ENCODE measurements around the gene SLC30A3.

SLC30A3 gene

GRCh38 chr2:27261241-27261925 is 1.5 kb downstream of the SLC30A3 start:
- no peak for DNase-seq (ENCODE audit: low read depth)

GRCh38 chr2:27258051-27258450 is 4.8 kb downstream of the SLC30A3 start:
- no peak for DNase-seq (ENCODE audit: low read depth)

GRCh38 chr2:27256855-27257454 is 5.9 kb downstream of the SLC30A3 start:
- no peak for DNase-seq (ENCODE audit: low read depth)

- no peak for DNase-seq (ENCODE audit: low read depth)
Observed at GRCh38 chr2:27255660-27256059, 7.2 kb downstream of the SLC30A3 start.

- DNase-seq (ENCODE audit: low read depth), result no peak
Observed at GRCh38 chr2:27255187-27255586, 7.7 kb downstream of the SLC30A3 start.

GRCh38 chr2:27251766-27252165 is 11.1 kb downstream of the SLC30A3 start:
- DNase-seq (ENCODE audit: low read depth), result no peak

GRCh38 chr2:27250652-27251379 is 12.0 kb downstream of the SLC30A3 start:
- no peak for DNase-seq (ENCODE audit: low read depth)

GRCh38 chr2:27249891-27250651 is 12.8 kb downstream of the SLC30A3 start:
- DNase-seq (ENCODE audit: low read depth), result no peak

- DNase-seq (ENCODE audit: low read depth), result no peak
Observed at GRCh38 chr2:27249159-27249890, 13.5 kb downstream of the SLC30A3 start.

GRCh38 chr2:27247893-27248292 is 15.0 kb downstream of the SLC30A3 start:
- no peak for DNase-seq (ENCODE audit: low read depth)

GRCh38 chr2:27245626-27246025 is 17.2 kb downstream of the SLC30A3 start:
- DNase-seq (ENCODE audit: low read depth), result no peak

GRCh38 chr2:27245116-27245515 is 17.7 kb downstream of the SLC30A3 start:
- no peak for DNase-seq (ENCODE audit: low read depth)

GRCh38 chr2:27243391-27244130 is 19.3 kb downstream of the SLC30A3 start:
- no peak for DNase-seq (ENCODE audit: low read depth)

GRCh38 chr2:27242614-27242951 is 20.3 kb downstream of the SLC30A3 start:
- no peak for DNase-seq (ENCODE audit: low read depth)

GRCh38 chr2:27241761-27242613 is 20.9 kb downstream of the SLC30A3 start:
- no peak for DNase-seq (ENCODE audit: low read depth)

GRCh38 chr2:27240406-27240805 is 22.4 kb downstream of the SLC30A3 start:
- no peak for DNase-seq (ENCODE audit: low read depth)

- DNase-seq (ENCODE audit: low read depth), result no peak
Observed at GRCh38 chr2:27238976-27239375, 23.9 kb downstream of the SLC30A3 start.

- no peak for DNase-seq (ENCODE audit: low read depth)
Observed at GRCh38 chr2:27237341-27237945, 25.4 kb downstream of the SLC30A3 start.

GRCh38 chr2:27236626-27237025 is 26.2 kb downstream of the SLC30A3 start:
- DNase-seq (ENCODE audit: low read depth), result no peak

GRCh38 chr2:27236136-27236535 is 26.7 kb downstream of the SLC30A3 start:
- DNase-seq (ENCODE audit: low read depth), result no peak

Measured in T-helper 22 cell (primary cell).